BJ (cell line): ENCODE data around the gene CIB4. TPM values are rescaled to one million over a fixed set of nuclear protein-coding genes. Genes with fewer than 3 reads are reported as not detected.

Experiments
- CTCF ChIA-PET: fragments of 350-600 bp; formaldehyde crosslinking; extraction: SDS; loops from one replicate; lab custom pipeline; 2021; ENCODE audit warnings: antibody characterized with exemption, inconsistent platforms; lab: Yijun Ruan, JAX
- POLR2A ChIA-PET: fragments of 300-600 bp; sonication (Branson Sonifier 250); formaldehyde crosslinking; extraction: SDS; loops from one replicate; lab custom pipeline; 2021; ENCODE audit warnings: antibody characterized with exemption; lab: Charles Lee
- DNase-seq: peaks from one replicate; pipeline ENCODE4 v3.0.0-alpha.2; 2011; ENCODE audit warnings: low read depth
- H3K27me3 ChIP-seq: 2 replicates; pipeline ENCODE4 v1.6.0; 2011; ENCODE audit warnings: low read length; ENCODE audit not compliant: control insufficient read depth, insufficient read depth
- H3K36me3 ChIP-seq: 2 replicates; pipeline ENCODE4 v1.5.1; 2011; ENCODE audit warnings: low read length; ENCODE audit not compliant: control insufficient read depth, insufficient read depth
- H3K4me3 ChIP-seq: 2 replicates; pipeline ENCODE4 v1.5.1; 2011; ENCODE audit warnings: low read depth, mild to moderate bottlenecking, control low read depth, low read length
- CTCF ChIP-seq: IDR thresholded peaks from 2 replicates; pipeline ENCODE4 v1.5.1; 2011; ENCODE audit warnings: low read depth, mild to moderate bottlenecking, control low read depth, inconsistent platforms, low read length, moderate library complexity; ENCODE audit not compliant: insufficient read depth
- polyA plus RNA-seq: library from polyadenylated mRNA; depleted of rRNA; stranded (reverse); fragments of >200 nt; gene quantifications from 2 replicates; pipeline ENCODE4 v1.2.3, GENCODE V29; 2011

CIB4 gene
- polyA plus RNA-seq, 1 experiment, result not detected

GRCh38 chr2:26672112-26672817 lies 31.1 kb upstream of the CIB4 start:
- ChIA-PET CTCF (interaction anchor here (0.9 kb wide), 1 partner anchor 76 kb away, joined by 3 read pairs; no protein-coding TSS in a partner anchor), POLR2A (no interaction called here)
- no peaks in the 10 kb centered on the region for H3K36me3 ChIP-seq
- peaks cover 22% of the 10 kb centered on the region for H3K27me3 ChIP-seq
- DNase-seq, result no peak
- no peak for TF ChIP-seq CTCF
- H3K4me3 ChIP-seq, result no peak overlapping the region

GRCh38 chr2:26671691-26672090 lies 30.5 kb upstream of the CIB4 start:
- peaks cover 22% of the 10 kb centered on the region for H3K27me3 ChIP-seq
- no peak for DNase-seq
- H3K4me3 ChIP-seq, result no peak overlapping the region
- POLR2A ChIA-PET, result no interaction called here
- TF ChIP-seq CTCF, result no peak
- CTCF ChIA-PET, result interaction anchor here (0.9 to 1.0 kb wide), 2 partner anchors 66 to 77 kb away, joined by 3 read pairs; no protein-coding TSS in a partner anchor
- no peaks in the 10 kb centered on the region for H3K36me3 ChIP-seq

GRCh38 chr2:26670931-26671460 lies 29.8 kb upstream of the CIB4 start:
- DNase-seq, result no peak
- TF ChIP-seq CTCF, result no peak
- Histone ChIP-seq H3K36me3 (no peaks in the 10 kb centered on the region), H3K4me3 (no peak overlapping the region), H3K27me3 (peaks cover 22% of the 10 kb centered on the region)
- ChIA-PET CTCF (interaction anchor here (1.0 kb wide), 1 partner anchor 65 kb away, joined by 3 read pairs; no protein-coding TSS in a partner anchor), POLR2A (no interaction called here)

- no peaks in the 10 kb centered on the region for H3K36me3 ChIP-seq
These were observed 29.0 kb upstream of the CIB4 start for GRCh38 chr2:26670171-26670570.

More at GRCh38 chr2:26670171-26670570, 29.0 kb upstream of the CIB4 start:
- no peak for TF ChIP-seq CTCF
- ChIA-PET POLR2A (no interaction called here), CTCF (no interaction called here)
- no peak overlapping the region for H3K4me3 ChIP-seq
- peaks cover 22% of the 10 kb centered on the region for H3K27me3 ChIP-seq
- no peak for DNase-seq
